Measurements from ENCODE around the gene FRMD4B.

The FRMD4B gene

DNA sequence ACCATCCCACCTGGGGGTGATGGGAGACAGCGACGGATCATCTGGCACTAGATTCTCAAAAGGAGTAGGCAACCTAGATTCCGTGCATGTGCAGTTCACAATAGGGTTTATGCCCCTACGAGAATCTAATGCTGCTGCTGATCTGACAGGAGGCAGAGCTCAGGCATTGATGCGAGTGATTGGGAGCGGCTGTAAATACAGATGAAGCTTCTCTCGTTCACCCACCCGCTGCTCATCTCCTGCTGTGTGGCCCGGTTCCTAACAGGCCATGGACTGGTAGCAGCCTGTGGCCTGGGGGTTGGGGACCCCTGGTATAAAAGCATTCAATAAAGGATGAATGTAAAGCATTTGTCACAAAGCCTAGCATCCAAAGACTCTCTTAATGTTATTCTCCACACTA is 126.8 kb downstream of the FRMD4B start:
- no peak overlapping the region for H3K4me3 ChIP-seq (ENCODE audit: low read depth, low read length)
- TF ChIP-seq, protein P1, sequence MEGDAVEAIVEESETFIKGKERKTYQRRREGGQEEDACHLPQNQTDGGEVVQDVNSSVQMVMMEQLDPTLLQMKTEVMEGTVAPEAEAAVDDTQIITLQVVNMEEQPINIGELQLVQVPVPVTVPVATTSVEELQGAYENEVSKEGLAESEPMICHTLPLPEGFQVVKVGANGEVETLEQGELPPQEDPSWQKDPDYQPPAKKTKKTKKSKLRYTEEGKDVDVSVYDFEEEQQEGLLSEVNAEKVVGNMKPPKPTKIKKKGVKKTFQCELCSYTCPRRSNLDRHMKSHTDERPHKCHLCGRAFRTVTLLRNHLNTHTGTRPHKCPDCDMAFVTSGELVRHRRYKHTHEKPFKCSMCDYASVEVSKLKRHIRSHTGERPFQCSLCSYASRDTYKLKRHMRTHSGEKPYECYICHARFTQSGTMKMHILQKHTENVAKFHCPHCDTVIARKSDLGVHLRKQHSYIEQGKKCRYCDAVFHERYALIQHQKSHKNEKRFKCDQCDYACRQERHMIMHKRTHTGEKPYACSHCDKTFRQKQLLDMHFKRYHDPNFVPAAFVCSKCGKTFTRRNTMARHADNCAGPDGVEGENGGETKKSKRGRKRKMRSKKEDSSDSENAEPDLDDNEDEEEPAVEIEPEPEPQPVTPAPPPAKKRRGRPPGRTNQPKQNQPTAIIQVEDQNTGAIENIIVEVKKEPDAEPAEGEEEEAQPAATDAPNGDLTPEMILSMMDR (IDR thresholded peaks at IDR 0.05; ENCODE audit: borderline replicate concordance, insufficient read depth, low read depth, low read length), result no peak

DNA sequence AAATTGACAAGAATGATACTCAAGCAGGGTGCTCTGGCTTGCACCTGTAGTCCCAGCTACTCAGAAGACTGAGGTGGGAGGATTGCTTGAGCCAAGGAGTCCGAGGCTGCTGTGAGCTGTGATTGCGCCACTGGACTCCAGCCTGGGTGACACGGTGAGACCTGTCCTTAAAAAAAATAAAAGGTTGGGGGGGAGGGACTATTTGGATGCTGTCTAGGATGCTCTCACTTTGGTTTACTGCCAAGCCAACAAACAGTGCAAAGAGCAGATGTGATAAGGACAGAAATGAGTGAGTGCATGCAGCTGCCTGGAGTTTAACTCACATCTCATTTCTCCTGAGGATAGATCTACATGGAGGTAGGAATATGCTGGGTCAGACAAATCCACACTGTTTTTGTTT is 130.0 kb downstream of the FRMD4B start:
- H3K4me3 ChIP-seq (ENCODE audit: low read depth, low read length), result no peak overlapping the region
- TF ChIP-seq, protein P1 (IDR thresholded peaks at IDR 0.05; ENCODE audit: borderline replicate concordance, insufficient read depth, low read depth, low read length), result no peak

DNA sequence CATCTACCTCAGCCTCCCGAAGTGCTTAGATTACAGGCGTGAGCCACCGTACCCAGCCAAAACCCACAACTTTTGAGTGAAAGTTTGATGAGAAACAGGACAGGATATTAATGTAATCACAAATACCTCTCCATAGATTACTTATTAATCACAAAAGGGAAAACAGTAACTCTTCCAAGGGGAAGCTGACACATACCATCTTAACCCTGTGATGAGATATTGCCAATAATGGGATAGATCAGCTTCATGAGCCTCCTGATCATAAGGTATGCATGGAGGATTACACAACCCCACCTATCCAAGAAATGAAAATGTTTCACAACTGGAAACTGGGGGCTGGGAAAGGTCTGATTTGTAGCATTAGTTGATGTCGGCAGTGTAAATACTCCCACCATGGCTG is 131.5 kb downstream of the FRMD4B start:
- no peak overlapping the region for H3K4me3 ChIP-seq (ENCODE audit: low read depth, low read length)
- TF ChIP-seq, protein P1 (IDR thresholded peaks at IDR 0.05; ENCODE audit: borderline replicate concordance, insufficient read depth, low read depth, low read length), result no peak

DNA sequence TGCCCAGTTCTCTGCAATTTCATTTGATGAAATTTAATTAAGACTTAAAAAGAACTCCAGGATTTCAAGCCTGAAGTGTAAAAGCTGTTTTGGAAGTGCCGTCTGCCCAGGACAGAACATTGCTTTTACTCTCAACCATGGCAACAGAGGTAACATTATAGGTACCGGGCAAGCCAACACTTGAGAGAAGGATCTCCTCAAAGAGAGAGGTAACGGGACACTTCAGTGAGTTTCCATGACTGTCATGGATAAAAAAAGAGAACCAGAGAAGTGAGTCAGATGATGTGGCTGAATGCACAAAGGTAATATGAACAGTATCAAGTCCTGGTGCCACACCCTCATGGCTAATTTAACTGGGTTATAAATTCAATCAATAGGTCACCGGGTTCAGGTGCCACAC is 133.3 kb downstream of the FRMD4B start:
- TF ChIP-seq, protein P1 (IDR thresholded peaks at IDR 0.05; ENCODE audit: borderline replicate concordance, insufficient read depth, low read depth, low read length), result no peak
- no peak overlapping the region for H3K4me3 ChIP-seq (ENCODE audit: low read depth, low read length)

DNA sequence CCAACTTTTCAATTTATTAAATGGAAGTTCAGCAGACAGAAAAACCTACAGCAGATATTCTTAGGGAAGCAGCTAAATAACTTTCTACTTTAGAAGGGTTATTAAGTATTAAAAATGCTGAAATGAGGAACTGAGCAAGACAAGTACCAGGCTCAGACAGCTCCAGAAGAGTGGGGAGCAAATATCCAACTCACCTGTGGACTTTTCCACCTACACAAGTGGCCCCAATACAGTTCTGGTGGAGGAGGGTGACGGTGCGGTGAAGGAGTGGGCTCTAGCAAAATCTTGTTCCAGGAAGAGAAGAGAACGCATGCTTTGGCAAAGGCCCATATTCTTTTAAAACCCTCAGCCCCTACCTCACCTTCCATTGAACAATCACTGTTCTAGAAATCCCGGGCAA is 133.7 kb downstream of the FRMD4B start:
- TF ChIP-seq, protein P1 (IDR thresholded peaks at IDR 0.05; ENCODE audit: borderline replicate concordance, insufficient read depth, low read depth, low read length), result no peak
- no peak overlapping the region for H3K4me3 ChIP-seq (ENCODE audit: low read depth, low read length)

DNA sequence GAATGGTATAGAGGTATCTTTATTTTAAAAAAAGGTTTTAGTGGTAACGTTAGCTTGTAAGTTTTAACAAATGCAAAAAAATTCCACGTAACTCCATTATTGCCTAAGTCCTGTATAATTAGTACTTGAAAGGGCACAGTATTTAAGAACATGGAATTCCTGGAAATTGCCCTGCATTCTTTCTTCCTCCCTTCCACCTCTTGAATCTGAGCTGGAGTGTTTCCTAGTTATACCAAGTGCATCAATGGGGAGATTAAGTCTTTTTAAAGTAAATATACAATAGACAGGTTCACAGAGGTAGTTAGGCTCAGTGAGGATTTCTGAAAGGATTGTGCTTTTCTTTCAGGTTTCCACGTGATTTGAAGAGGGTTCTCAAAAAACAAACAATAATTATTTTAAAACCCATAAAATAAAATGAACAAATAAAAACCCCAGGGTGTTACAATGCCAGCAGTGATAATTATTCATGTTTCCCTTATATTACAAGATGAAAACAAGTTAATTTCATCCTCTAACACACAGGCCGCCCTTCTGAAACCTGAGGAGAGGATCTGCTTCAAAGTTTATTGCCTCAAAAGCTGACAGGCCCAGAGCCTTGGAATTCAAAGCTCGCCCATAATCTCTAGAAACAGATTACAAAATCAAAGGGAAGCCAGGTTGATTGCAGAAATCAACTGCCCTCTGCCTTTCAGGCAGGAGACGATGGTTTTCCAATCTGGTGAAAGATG is 134.6 kb downstream of the FRMD4B start:
- H3K4me3 ChIP-seq (ENCODE audit: low read depth, low read length), result no peak overlapping the region
- TF ChIP-seq, protein P1 (IDR thresholded peaks at IDR 0.05; ENCODE audit: borderline replicate concordance, insufficient read depth, low read depth, low read length), result no peak

DNA sequence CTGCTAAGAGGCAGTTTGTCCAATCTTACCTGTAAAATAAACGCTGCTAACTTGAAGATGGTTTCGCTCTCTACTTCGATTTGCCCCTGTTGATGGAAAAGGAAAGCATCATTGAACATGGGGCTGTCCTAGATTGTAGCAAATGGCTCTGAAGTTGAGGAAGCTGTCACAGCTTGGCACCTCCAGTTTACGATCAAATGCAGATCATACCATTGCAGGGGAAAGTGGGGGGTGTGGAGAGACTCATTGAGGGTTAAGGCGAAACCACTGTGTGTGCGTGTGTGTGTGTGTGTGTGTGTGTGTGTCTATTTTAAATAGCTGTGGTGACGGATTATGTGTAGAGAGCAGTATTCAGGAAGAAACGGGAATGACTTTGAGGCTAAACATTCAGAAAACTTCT is 135.9 kb downstream of the FRMD4B start:
- TF ChIP-seq, protein P1 (IDR thresholded peaks at IDR 0.05; ENCODE audit: borderline replicate concordance, insufficient read depth, low read depth, low read length), result no peak

More for the DNA sequence above, 135.9 kb downstream of the FRMD4B start:
- no peak overlapping the region for H3K4me3 ChIP-seq (ENCODE audit: low read depth, low read length)

Measured in GM12875 (cell line).